Measurements from ENCODE around the gene RTN4RL2. TPM values are rescaled to one million over a fixed set of nuclear protein-coding genes. Genes with fewer than 3 reads are reported as not detected.

The RTN4RL2 gene
- total and polyA plus RNA-seq, 9 of the 15 experiments (the other 6 are each of a cell fraction or from before 2014, with no cell fraction given) = 0.06 to 1.9 (median 0.34) TPM; not detected in 4

- peak; percentile 85 for TF ChIP-seq REST (IDR thresholded peaks at IDR 0.05; ENCODE audit: borderline replicate concordance)
- no peak for TF ChIP-seq REST (CRISPR knock-in tag; IDR thresholded peaks at IDR 0.05; ENCODE audit: low read depth)
- TF ChIP-seq ZNF668 (CRISPR knock-in tag; IDR thresholded peaks at IDR 0.05) = peak; percentile 87
- peak; percentile 33; the same call in 1 of the 2 replicates for TF ChIP-seq TCF3 (CRISPR knock-in tag; IDR thresholded peaks at IDR 0.05)
- peak; percentile 54 for TF ChIP-seq MECOM (CRISPR knock-in tag; IDR thresholded peaks at IDR 0.05)
- TF ChIP-seq ZNF143 (CRISPR knock-in tag; IDR thresholded peaks at IDR 0.05) = 0 out of 2 replicates have a peak, but pooled peaks have one; percentile 30
- 0 out of 2 replicates have a peak, but pooled peaks have one; percentile 18 for TF ChIP-seq ZNF263 (CRISPR knock-in tag; IDR thresholded peaks at IDR 0.05; ENCODE audit: borderline replicate concordance)
- TF ChIP-seq SUPT5H (IDR thresholded peaks at IDR 0.05) = no peak
- peak; percentile 46 for TF ChIP-seq HCFC1 (IDR thresholded peaks at IDR 0.05; ENCODE audit: low read depth, low read length)
- peak; percentile 88 for TF ChIP-seq DEAF1 (CRISPR knock-in tag; IDR thresholded peaks at IDR 0.05)
- TF ChIP-seq MYC (IDR thresholded peaks at IDR 0.05; ENCODE audit: low read depth, low read length) = peak; percentile 98
- no peak for TF ChIP-seq MYC (CRISPR knock-in tag; IDR thresholded peaks at IDR 0.05; ENCODE audit: borderline replicate concordance, low read depth)
- TF ChIP-seq EP400 (IDR thresholded peaks at IDR 0.05) = peak; percentile 95
- TF ChIP-seq DACH1 (IDR thresholded peaks at IDR 0.05; ENCODE audit: partially characterized antibody) = peak; percentile 8
- TF ChIP-seq CEBPG (CRISPR knock-in tag; IDR thresholded peaks at IDR 0.05) = peak; percentile 99
- TF ChIP-seq CEBPG (tag; conservative IDR thresholded peaks at IDR 0.05 in 1 of 2, IDR thresholded peaks at IDR 0.05 in 1 of 2) = peak; percentile 89 to 93
- peak; percentile 58 for TF ChIP-seq CTBP1 (IDR thresholded peaks at IDR 0.05; ENCODE audit: borderline replicate concordance)
- TF ChIP-seq IRF9 (tag; IDR thresholded peaks at IDR 0.05) = peak; percentile 82
Measured at GRCh38 chr11:57493507-57494503, 33.5 kb downstream of the RTN4RL2 start (continued).
